K562 (cell line): ENCODE results near the gene TRIP12.
"Not testable (repeated sequence)": the region's sequence is repeated elsewhere in the genome, so short reads cannot be mapped to it uniquely, and the experiment has no call there.

Experiments used
- ARID2 ChIP-seq: fragments of 450-650 bp; IDR thresholded peaks from 2 replicates; pipeline ENCODE4 v1.6.1; 2017; ENCODE audit warnings: antibody characterized with exemption, mild to moderate bottlenecking
- ARID3A ChIP-seq: IDR thresholded peaks from 2 replicates; pipeline ENCODE4 v1.6.1; 2012; ENCODE audit warnings: low read depth, low read length, improper control_type of control experiment, borderline replicate concordance
- CTCF ChIP-seq, 3 experiments: IDR thresholded peaks in 2 of 3; conservative IDR thresholded peaks in 1 of 3; 2 replicates each; pipeline ENCODE4 v1.5.1; 2011 to 2012; ENCODE audit warnings: low read length in 3 of 3, mild to moderate bottlenecking in 3 of 3, control low read depth in 2 of 3, improper control_type of control experiment in 1 of 3, inconsistent platforms in 1 of 3, low read depth in 1 of 3, mixed read lengths in 1 of 3, moderate library complexity in 1 of 3; ENCODE audit not compliant: insufficient read depth in 2 of 3
- EZH2 ChIP-seq: IDR thresholded peaks from 2 replicates; pipeline ENCODE4 v1.6.1; 2012; ENCODE audit warnings: low read depth, mild to moderate bottlenecking, inconsistent platforms, low read length, borderline replicate concordance
- GABPA ChIP-seq: fragments of 200-800 bp; sonication (Bioruptor generic); conservative IDR thresholded peaks from 2 replicates; pipeline ENCODE4 v1.6.1; 2016; ENCODE audit warnings: low read depth, missing genetic modification characterization, missing compliant biosample characterization
- HMGXB4 ChIP-seq: sonication (generic); formaldehyde crosslinking; IDR thresholded peaks from 2 replicates; pipeline ENCODE4 v1.8.1; 2023; ENCODE audit warnings: mild to moderate bottlenecking, missing genetic modification reagents
- POLR2A ChIP-seq: fragments of 450-650 bp; conservative IDR thresholded peaks from 2 replicates; pipeline ENCODE4 v1.6.1; 2016
- PRDM10 ChIP-seq: fragments of 450-650 bp; IDR thresholded peaks from 2 replicates; pipeline ENCODE4 v1.6.1; 2018; ENCODE audit not compliant: partially characterized antibody
- SREBF2 ChIP-seq: sonication (generic); formaldehyde crosslinking; IDR thresholded peaks from 2 replicates; pipeline ENCODE4 v1.4.0; 2020; ENCODE audit warnings: mild to moderate bottlenecking, missing genetic modification reagents
- TBP ChIP-seq: optimal IDR thresholded peaks from 2 replicates; pipeline ENCODE3; 2011; ENCODE audit warnings: low read depth, low read length, improper control_type of control experiment
- TCF7L2 ChIP-seq: fragments of 150-350 bp; IDR thresholded peaks from 2 replicates; pipeline ENCODE4 v1.6.1; 2016; ENCODE audit warnings: low read depth, mild to moderate bottlenecking, low read length, moderate library complexity
- ZNF253 ChIP-seq: fragments of 250-450 bp; sonication (Bioruptor Pico); conservative IDR thresholded peaks from 2 replicates; pipeline ENCODE4 v1.6.1; 2021; ENCODE audit warnings: mild to moderate bottlenecking
- ZNF41 ChIP-seq: fragments of 250-450 bp; sonication (Bioruptor Pico); conservative IDR thresholded peaks from 2 replicates; pipeline ENCODE4 v1.4.0; 2020; ENCODE audit warnings: mild to moderate bottlenecking
- ZSCAN32 ChIP-seq: fragments of 450-650 bp; formaldehyde crosslinking; IDR thresholded peaks from 2 replicates; pipeline ENCODE4 v1.4.0; 2020; ENCODE audit warnings: mild to moderate bottlenecking, moderate library complexity

- not testable (repeated sequence) for TF ChIP-seq TBP; TCF7L2; ZSCAN32 (CRISPR knock-in tag); ZNF253 (CRISPR knock-in tag); ZNF41 (CRISPR knock-in tag); PRDM10; CTCF (IDR thresholded peaks at IDR 0.05 in 2 of 3, conservative IDR thresholded peaks at IDR 0.05 in 1 of 3; ENCODE audit: insufficient read depth in 2 of 3, low read depth in 1 of 3, low read length in 3 of 3); HMGXB4 (CRISPR knock-in tag); POLR2A; EZH2; SREBF2 (CRISPR knock-in tag); GABPA (tag); ARID3A; ARID2
These were observed 21.3 kb downstream of the TRIP12 start for GRCh38 chr2:229900514-229900913.
